ENCODE results near the gene SDSL.

Gene SDSL

GRCh38 chr12:113403435-113404415 is 18.5 kb upstream of the SDSL start, which contains the start of gene SDS:
Gene SDS, minus strand, starts transcription at chr12:113403887. Its CDS starts 4,179 bp downstream, at chr12:113399708.
- Mint-ChIP-seq H3K4me1 (peaks cover 7% of the 10 kb centered on the region), H3K4me3 (no peak within 1 kb of the TSS), H3K36me3 (no peaks in the 10 kb centered on the region), H3K9me3 (peaks cover 3% of the 10 kb centered on the region), H3K27ac (no peak within 1 kb of the TSS), H3K27me3 (peaks cover 39% of the 10 kb centered on the region)
- no peak for ATAC-seq

- peaks cover 32% of the 10 kb centered on the region for H3K27me3 Mint-ChIP-seq
- H3K27ac Mint-ChIP-seq = no peak overlapping the region
- H3K4me3 Mint-ChIP-seq = no peak overlapping the region
- peaks cover 7% of the 10 kb centered on the region for H3K4me1 Mint-ChIP-seq
- ATAC-seq = peak; percentile 62
- no peaks in the 10 kb centered on the region for H3K9me3 Mint-ChIP-seq
- H3K36me3 Mint-ChIP-seq = no peaks in the 10 kb centered on the region
Measured at GRCh38 chr12:113405694-113406093, 16.5 kb upstream of the SDSL start.

DNA sequence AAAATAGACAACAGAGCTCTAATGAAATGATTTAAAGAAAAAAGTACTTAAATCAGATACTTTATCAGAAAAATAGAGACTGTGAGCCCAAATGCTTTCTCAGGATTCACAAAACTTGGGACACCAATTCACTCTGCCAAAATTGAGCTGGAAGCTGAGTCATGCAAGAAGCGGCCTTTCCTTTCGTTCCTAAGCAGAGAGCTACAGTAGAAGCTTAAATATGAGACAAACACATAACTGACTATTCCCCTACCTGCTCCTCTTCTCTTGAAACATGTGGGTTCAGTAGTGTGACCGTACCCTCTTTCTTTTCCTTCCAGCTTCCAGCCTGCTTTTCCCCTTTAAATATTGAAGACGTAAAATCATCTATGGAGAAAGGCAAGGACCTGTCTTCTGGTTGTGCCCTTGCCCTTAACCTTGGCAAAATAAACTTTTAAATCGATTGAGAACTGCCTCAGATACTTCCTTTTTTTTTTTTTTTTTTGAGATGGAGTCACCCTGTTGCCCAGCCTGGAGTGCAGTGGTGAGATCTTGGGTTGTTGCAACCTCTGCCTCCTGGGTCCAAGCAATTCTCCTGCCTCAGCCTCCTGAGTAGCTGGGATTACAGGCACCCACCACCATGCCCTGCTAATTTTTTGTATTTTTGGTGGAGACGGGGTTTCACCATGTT is 14.1 kb upstream of the SDSL start:
- Mint-ChIP-seq H3K4me1 (peaks cover 7% of the 10 kb centered on the region), H3K9me3 (no peaks in the 10 kb centered on the region), H3K4me3 (no peak overlapping the region), H3K27ac (no peak overlapping the region), H3K27me3 (peaks cover 36% of the 10 kb centered on the region), H3K36me3 (no peaks in the 10 kb centered on the region)
- no peak for ATAC-seq

- Mint-ChIP-seq H3K27me3 (peaks cover 36% of the 10 kb centered on the region), H3K27ac (no peak overlapping the region), H3K4me3 (no peak overlapping the region), H3K9me3 (no peaks in the 10 kb centered on the region), H3K36me3 (no peaks in the 10 kb centered on the region), H3K4me1 (peaks cover 7% of the 10 kb centered on the region)
- ATAC-seq = no peak
Measured at GRCh38 chr12:113408756-113409298, 13.4 kb upstream of the SDSL start.

DNA sequence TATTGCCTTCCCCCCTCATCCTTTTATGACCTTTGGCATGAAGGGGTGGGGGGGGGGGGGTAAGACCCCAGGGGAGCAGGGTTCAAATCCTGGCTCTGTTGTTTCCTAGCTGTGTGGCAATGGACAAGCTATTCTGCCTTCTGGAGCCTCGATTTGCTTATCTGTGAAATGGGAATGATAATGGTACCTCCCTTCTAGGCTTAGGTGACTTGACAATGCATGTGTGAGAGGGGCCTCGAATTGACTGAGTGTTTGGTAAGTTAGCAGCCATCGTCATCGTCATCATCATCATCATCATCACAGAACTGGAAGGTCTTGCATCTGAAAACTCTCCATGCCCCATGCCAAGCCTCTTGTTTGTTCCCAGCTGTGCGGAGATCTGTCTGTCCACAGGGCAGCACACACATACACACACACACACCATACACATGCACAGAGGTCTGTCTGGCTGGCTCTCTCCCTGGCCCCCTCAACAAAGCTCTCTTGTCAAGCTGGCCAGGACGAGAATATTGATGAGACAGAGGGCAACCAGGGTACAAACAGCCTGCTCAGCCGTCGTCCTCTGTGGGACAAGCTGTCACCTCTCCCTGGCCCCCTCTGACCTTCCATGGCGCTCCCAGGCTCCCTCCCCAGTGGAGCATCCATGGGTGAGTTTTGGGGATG is 12.6 kb upstream of the SDSL start:
- Mint-ChIP-seq H3K36me3 (no peaks in the 10 kb centered on the region), H3K9me3 (no peaks in the 10 kb centered on the region), H3K4me1 (peaks cover under 1% of the 10 kb centered on the region), H3K27me3 (peaks cover 40% of the 10 kb centered on the region), H3K4me3 (no peak overlapping the region), H3K27ac (no peak overlapping the region)
- no peak for ATAC-seq

GRCh38 chr12:113413488-113413939 is 8.7 kb upstream of the SDSL start:
- H3K4me1 Mint-ChIP-seq = peaks cover 12% of the 10 kb centered on the region
- H3K36me3 Mint-ChIP-seq = no peaks in the 10 kb centered on the region
- H3K27ac Mint-ChIP-seq = no peak overlapping the region
- no peak for ATAC-seq
- no peak overlapping the region for H3K4me3 Mint-ChIP-seq
- peaks cover 48% of the 10 kb centered on the region for H3K27me3 Mint-ChIP-seq
- no peaks in the 10 kb centered on the region for H3K9me3 Mint-ChIP-seq

GRCh38 chr12:113414519-113415038 is 7.6 kb upstream of the SDSL start:
- Mint-ChIP-seq H3K4me3 (no peak overlapping the region), H3K36me3 (no peaks in the 10 kb centered on the region), H3K27ac (no peak overlapping the region), H3K27me3 (peaks cover 47% of the 10 kb centered on the region), H3K9me3 (no peaks in the 10 kb centered on the region), H3K4me1 (peaks cover 12% of the 10 kb centered on the region)
- ATAC-seq = no peak

- peak overlapping the region; percentile 67 for H3K27ac Mint-ChIP-seq
Measured at GRCh38 chr12:113416091-113416754, 6.0 kb upstream of the SDSL start.

GRCh38 chr12:113418213-113418879 is 3.8 kb upstream of the SDSL start:
- peaks cover 12% of the 10 kb centered on the region for H3K27me3 Mint-ChIP-seq
- no peaks in the 10 kb centered on the region for H3K9me3 Mint-ChIP-seq
- H3K4me1 Mint-ChIP-seq = peaks cover 23% of the 10 kb centered on the region
- no peak overlapping the region for H3K4me3 Mint-ChIP-seq
- H3K27ac Mint-ChIP-seq = no peak overlapping the region
- no peaks in the 10 kb centered on the region for H3K36me3 Mint-ChIP-seq
- no peak for ATAC-seq

More at GRCh38 chr12:113416091-113416754, 6.0 kb upstream of the SDSL start:
- peaks cover 12% of the 10 kb centered on the region for H3K4me1 Mint-ChIP-seq
- H3K4me3 Mint-ChIP-seq = no peak overlapping the region
- no peaks in the 10 kb centered on the region for H3K36me3 Mint-ChIP-seq
- no peaks in the 10 kb centered on the region for H3K9me3 Mint-ChIP-seq
- peaks cover 31% of the 10 kb centered on the region for H3K27me3 Mint-ChIP-seq
- ATAC-seq = peak; percentile 74

- Mint-ChIP-seq H3K27ac (peak overlapping the region; percentile 93), H3K27me3 (peaks cover 21% of the 10 kb centered on the region), H3K4me1 (peaks cover 27% of the 10 kb centered on the region), H3K36me3 (no peaks in the 10 kb centered on the region), H3K9me3 (no peaks in the 10 kb centered on the region), H3K4me3 (no peak overlapping the region)
- no peak for ATAC-seq
Measured at GRCh38 chr12:113420996-113421595, 1.1 kb upstream of the SDSL start.

- Mint-ChIP-seq H3K9me3 (no peaks in the 10 kb centered on the region), H3K4me1 (peaks cover 25% of the 10 kb centered on the region), H3K4me3 (no peak overlapping the region), H3K27ac (peak overlapping the region; percentile 93), H3K36me3 (no peaks in the 10 kb centered on the region), H3K27me3 (peaks cover 35% of the 10 kb centered on the region)
- ATAC-seq = no peak
Measured at GRCh38 chr12:113422886-113423669, 898 bp downstream of the SDSL start.

DNA sequence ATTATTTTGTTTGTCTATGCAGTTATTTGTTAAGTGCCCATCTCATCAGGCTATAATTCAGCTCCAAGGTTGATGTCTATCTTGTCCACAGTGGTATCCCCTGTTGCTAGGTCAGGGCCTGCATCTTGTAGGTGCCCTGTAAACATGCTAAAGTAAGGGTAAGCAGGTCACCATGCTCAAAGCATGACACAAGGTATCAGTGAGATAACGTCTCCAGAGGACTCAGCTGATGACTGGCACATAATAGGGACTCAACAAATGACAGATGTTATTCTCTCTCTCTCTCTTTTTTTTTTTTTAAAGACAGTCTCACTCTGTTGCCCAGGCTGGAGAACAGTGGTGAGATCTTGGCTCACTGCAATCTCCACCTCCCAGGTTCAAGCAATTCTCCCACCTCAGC is 2.3 kb downstream of the SDSL start:
- H3K36me3 Mint-ChIP-seq = no peaks in the 10 kb centered on the region
- H3K4me1 Mint-ChIP-seq = peaks cover 25% of the 10 kb centered on the region
- no peaks in the 10 kb centered on the region for H3K9me3 Mint-ChIP-seq
- no peak overlapping the region for H3K4me3 Mint-ChIP-seq
- no peak for ATAC-seq
- peaks cover 49% of the 10 kb centered on the region for H3K27me3 Mint-ChIP-seq
- no peak overlapping the region for H3K27ac Mint-ChIP-seq
